Vagina (tissue), 2 donors: ENCODE measurements around the gene SRGAP2B.
"Not testable (repeated sequence)": the region's sequence is repeated elsewhere in the genome, so short reads cannot be mapped to it uniquely, and the experiment has no call there.

Experiments
- CTCF ChIP-seq, 3 experiments: fragments of 450-650 bp in 2 of 3; fragments of 200-600 bp in 1 of 3; sonication (generic) in 1 of 3; IDR thresholded peaks; one replicate each; pipeline ENCODE4 v1.5.1; 2017 to 2019; ENCODE audit warnings: antibody characterized with exemption in 3 of 3, mild to moderate bottlenecking in 2 of 3, moderate library complexity in 2 of 3
- POLR2A ChIP-seq, 2 donors: fragments of 450-650 bp; IDR thresholded peaks; one replicate each; pipeline ENCODE4 v1.6.1; 2017; ENCODE audit warnings: antibody characterized with exemption in 2 of 2, mild to moderate bottlenecking in 2 of 2, moderate library complexity in 2 of 2
- POLR2AphosphoS5 ChIP-seq, 2 donors: sonication (generic); formaldehyde crosslinking; IDR thresholded peaks; one replicate each; pipeline ENCODE4 v1.9.0; 2017; ENCODE audit warnings: antibody characterized with exemption in 2 of 2, mild to moderate bottlenecking in 2 of 2, low read depth in 1 of 2; ENCODE audit not compliant: insufficient read depth in 1 of 2

- TF ChIP-seq CTCF (IDR thresholded peaks at IDR 0.05); POLR2A (IDR thresholded peaks at IDR 0.05); POLR2AphosphoS5 (IDR thresholded peaks at IDR 0.05; ENCODE audit: insufficient read depth in 1 of 2, low read depth in 1 of 2): not testable (repeated sequence)
Measured at GRCh38 chr1:144930085-144930777, 164.9 kb downstream of the SRGAP2B start.
